NCI-H446 (cell line): ENCODE measurements around the gene HOXA1.

Experiments used
- DNase-seq, 2 experiments: peaks; one replicate each; lab custom pipeline; 2025; lab: John Stamatoyannopoulos, UW

HOXA1 gene

GRCh38 chr7:27092819-27093110 lies 3.0 kb downstream of the HOXA1 start:
- no peak for DNase-seq

- DNase-seq: no peak
These were observed 3.6 kb downstream of the HOXA1 start for GRCh38 chr7:27091941-27092818.

GRCh38 chr7:27091105-27091504 lies 4.7 kb downstream of the HOXA1 start:
- no peak for DNase-seq

- DNase-seq: no peak
These were observed 7.5 kb downstream of the HOXA1 start for GRCh38 chr7:27088002-27088922.

- no peak for DNase-seq
These were observed 12.2 kb downstream of the HOXA1 start for GRCh38 chr7:27083646-27084045.

- no peak for DNase-seq
These were observed 13.6 kb downstream of the HOXA1 start for GRCh38 chr7:27082171-27082570.

- no peak for DNase-seq
These were observed 14.9 kb downstream of the HOXA1 start for GRCh38 chr7:27080844-27081436.

- no peak for DNase-seq
These were observed 16.4 kb downstream of the HOXA1 start for GRCh38 chr7:27079234-27079975.

- DNase-seq: no peak
These were observed 17.1 kb downstream of the HOXA1 start for GRCh38 chr7:27078616-27079233.

- peak; percentile 33 to 77 for DNase-seq
These were observed 22.7 kb downstream of the HOXA1 start for GRCh38 chr7:27073076-27073475.

- no peak for DNase-seq
These were observed 24.0 kb downstream of the HOXA1 start for GRCh38 chr7:27071622-27072390.

GRCh38 chr7:27068259-27068658 lies 27.5 kb downstream of the HOXA1 start:
- no peak for DNase-seq

- no peak for DNase-seq
These were observed 29.7 kb downstream of the HOXA1 start for GRCh38 chr7:27066148-27066547.

GRCh38 chr7:27065709-27066108 lies 30.1 kb downstream of the HOXA1 start:
- no peak for DNase-seq

GRCh38 chr7:27064661-27065060 lies 31.1 kb downstream of the HOXA1 start:
- no peak for DNase-seq

GRCh38 chr7:27064159-27064558 lies 31.6 kb downstream of the HOXA1 start:
- DNase-seq: peak in 1 of 2 experiments; percentile 65

GRCh38 chr7:27062946-27063345 lies 32.9 kb downstream of the HOXA1 start:
- DNase-seq: no peak

- no peak for DNase-seq
These were observed 42.6 kb downstream of the HOXA1 start for GRCh38 chr7:27053153-27053552.

- DNase-seq: no peak
These were observed 44.3 kb downstream of the HOXA1 start for GRCh38 chr7:27051451-27051850.

GRCh38 chr7:27048438-27048837 lies 47.4 kb downstream of the HOXA1 start:
- no peak for DNase-seq
